Liver (tissue), 9 donors: Measurements from ENCODE around the gene HDAC8. TPM values are rescaled to one million over a fixed set of nuclear protein-coding genes. Genes with fewer than 3 reads are reported as not detected.

Source experiments
- DNase-seq: peaks from one replicate; pipeline ENCODE4 v3.0.0-alpha.2; 2017; ENCODE audit warnings: low spot score
- H3K27ac ChIP-seq, 2 donors: one replicate each; pipeline ENCODE4 v1.7.0; 2013; ENCODE audit warnings: inconsistent platforms in 2 of 2, low read length in 2 of 2, control low read depth in 1 of 2, low read depth in 1 of 2, mild to moderate bottlenecking in 1 of 2
- H3K27me3 ChIP-seq, 4 donors: one replicate each; pipeline versions ENCODE4 v1.6.1 to v1.7.0; 2013; ENCODE audit warnings: low read length in 3 of 4, inconsistent platforms in 1 of 4, mild to moderate bottlenecking in 1 of 4, moderate library complexity in 1 of 4; ENCODE audit not compliant: control insufficient read depth in 4 of 4, insufficient read depth in 4 of 4
- H3K36me3 ChIP-seq, 4 donors: one replicate each; pipeline versions ENCODE4 v1.6.1 to v1.7.0; 2013; ENCODE audit warnings: low read length in 3 of 4, mild to moderate bottlenecking in 3 of 4, low read depth in 1 of 4, moderate library complexity in 1 of 4; ENCODE audit not compliant: control insufficient read depth in 4 of 4, insufficient read depth in 3 of 4
- H3K4me1 ChIP-seq, 4 donors: one replicate each; pipeline versions ENCODE4 v1.6.1 to v1.7.0; 2013; ENCODE audit warnings: low read length in 3 of 4, mild to moderate bottlenecking in 3 of 4, moderate library complexity in 1 of 4; ENCODE audit not compliant: control insufficient read depth in 4 of 4, insufficient read depth in 4 of 4
- H3K4me3 ChIP-seq, 3 donors: one replicate each; pipeline versions ENCODE4 v1.6.1 to v1.7.0; 2013; ENCODE audit warnings: low read length in 3 of 3, control low read depth in 1 of 3, low read depth in 1 of 3, mild to moderate bottlenecking in 1 of 3
- H3K9ac ChIP-seq, 2 donors: one replicate each; pipeline ENCODE4 v1.7.0; 2013; ENCODE audit warnings: low read length in 2 of 2, mild to moderate bottlenecking in 2 of 2, moderate library complexity in 2 of 2, control low read depth in 1 of 2, low read depth in 1 of 2
- H3K9me3 ChIP-seq, 4 donors: one replicate each; pipeline versions ENCODE4 v1.6.1 to v1.7.0; 2013; ENCODE audit warnings: low read length in 3 of 4; ENCODE audit not compliant: control insufficient read depth in 4 of 4
- ATF3 ChIP-seq: IDR thresholded peaks from 2 replicates; pipeline ENCODE4 v1.6.1; 2016; ENCODE audit warnings: antibody characterized with exemption
- CTCF ChIP-seq: fragments of 150-350 bp; IDR thresholded peaks from 2 replicates; pipeline ENCODE4 v1.5.1; 2017; ENCODE audit warnings: improper control_type of control experiment, low read depth, low read length; ENCODE audit not compliant: missing input control
- EGR1 ChIP-seq, 2 donors: IDR thresholded peaks; 2 replicates each; pipeline ENCODE4 v1.6.1; 2016 to 2018; ENCODE audit warnings: antibody characterized with exemption in 2 of 2, low read depth in 2 of 2
- FOXA1 ChIP-seq: IDR thresholded peaks from 2 replicates; pipeline ENCODE4 v1.6.1; 2016; ENCODE audit warnings: antibody characterized with exemption
- FOXA2 ChIP-seq: IDR thresholded peaks from 2 replicates; pipeline ENCODE4 v1.6.1; 2016; ENCODE audit warnings: antibody characterized with exemption
- GABPA ChIP-seq, 2 donors: IDR thresholded peaks in 1 of 2; conservative IDR thresholded peaks in 1 of 2; 2 replicates each; pipeline ENCODE4 v1.6.1; 2016; ENCODE audit warnings: antibody characterized with exemption in 2 of 2, mild to moderate bottlenecking in 1 of 2, moderate library complexity in 1 of 2
- HNF4A ChIP-seq, 2 donors: conservative IDR thresholded peaks; 2 replicates each; pipeline ENCODE4 v1.6.1; 2016; ENCODE audit warnings: antibody characterized with exemption in 2 of 2, mild to moderate bottlenecking in 2 of 2
- HNF4G ChIP-seq: IDR thresholded peaks from 2 replicates; pipeline ENCODE4 v1.6.1; 2016; ENCODE audit warnings: antibody characterized with exemption
- JUND ChIP-seq, 2 donors: IDR thresholded peaks; 2 replicates each; pipeline ENCODE4 v1.6.1; 2016; ENCODE audit warnings: antibody characterized with exemption in 2 of 2
- NR2F2 ChIP-seq: IDR thresholded peaks from 2 replicates; pipeline ENCODE4 v1.6.1; 2016; ENCODE audit warnings: antibody characterized with exemption
- RAD21 ChIP-seq, 2 donors: IDR thresholded peaks; 2 replicates each; pipeline ENCODE4 v1.6.1; 2016; ENCODE audit warnings: antibody characterized with exemption in 2 of 2, mild to moderate bottlenecking in 2 of 2
- SP1 ChIP-seq: IDR thresholded peaks from 2 replicates; pipeline ENCODE4 v1.6.1; 2018; ENCODE audit warnings: antibody characterized with exemption, mild to moderate bottlenecking
- TAF1 ChIP-seq: conservative IDR thresholded peaks from 2 replicates; pipeline ENCODE4 v1.6.1; 2016; ENCODE audit warnings: antibody characterized with exemption, mild to moderate bottlenecking
- YY1 ChIP-seq: IDR thresholded peaks from 2 replicates; pipeline ENCODE4 v1.6.1; 2016; ENCODE audit warnings: antibody characterized with exemption, mild to moderate bottlenecking
- WGBS: extraction: QIAGEN DNeasy Blood & Tissue Kit; methylation state at CpG from one replicate; pipeline ENCODE4 v1.1.7; 2013; 5-methylcytosine and 5-hydroxymethylcytosine counted together
- polyA plus RNA-seq, 2 donors: library from polyadenylated mRNA; stranded (reverse) in 1 of 2; unstranded in 1 of 2; fragments of 200-250 nt in 1 of 2; fragments of >200 nt in 1 of 2; fragmentation: Nextera tagmentation in 1 of 2; extraction: Ambion mirVana in 1 of 2; gene quantifications; one replicate each; pipeline versions ENCODE4 v1.2.1 to v1.2.3, GENCODE V29; 2013 to 2015
- total RNA-seq, 2 donors: library from RNA; depleted of rRNA; stranded (reverse); fragments of >200 nt; gene quantifications; one replicate each; pipeline ENCODE4 v1.2.3, GENCODE V29; 2014
- TF ChIP-seq, protein P1 (sequence below): IDR thresholded peaks from 2 replicates; pipeline ENCODE4 v1.6.1; 2016; ENCODE audit warnings: antibody characterized with exemption, mild to moderate bottlenecking
- donor health status: healthy.
- donor health status: healthy.
- donor health status: healthy.
- donor health status: healthy.
- donor health status: healthy.

HDAC8 gene
- total and polyA plus RNA-seq, 4 donors, result 11.1 to 30.4 (median 14.0) TPM

GRCh38 chrX:72532366-72532765 lies 40.3 kb downstream of the HDAC8 start:
- no peak overlapping the region for H3K4me3 ChIP-seq
- H3K27ac ChIP-seq, result no peak overlapping the region
- no peak for DNase-seq
- no peaks in the 10 kb centered on the region for H3K27me3 ChIP-seq
- WGBS, result 98% methylated on average over 3 of the region's 3 CpGs
- no peak overlapping the region for H3K9ac ChIP-seq
- H3K36me3 ChIP-seq, result no peaks in the 10 kb centered on the region
- no peak for TF ChIP-seq NR2F2
- TF ChIP-seq SP1, result no peak
- no peak for TF ChIP-seq YY1
- no peak for TF ChIP-seq CTCF
- peaks cover 0 to 2% (median 0%) of the 10 kb centered on the region in 4 donors for H3K4me1 ChIP-seq
- no peaks in the 10 kb centered on the region for H3K9me3 ChIP-seq

DNA sequence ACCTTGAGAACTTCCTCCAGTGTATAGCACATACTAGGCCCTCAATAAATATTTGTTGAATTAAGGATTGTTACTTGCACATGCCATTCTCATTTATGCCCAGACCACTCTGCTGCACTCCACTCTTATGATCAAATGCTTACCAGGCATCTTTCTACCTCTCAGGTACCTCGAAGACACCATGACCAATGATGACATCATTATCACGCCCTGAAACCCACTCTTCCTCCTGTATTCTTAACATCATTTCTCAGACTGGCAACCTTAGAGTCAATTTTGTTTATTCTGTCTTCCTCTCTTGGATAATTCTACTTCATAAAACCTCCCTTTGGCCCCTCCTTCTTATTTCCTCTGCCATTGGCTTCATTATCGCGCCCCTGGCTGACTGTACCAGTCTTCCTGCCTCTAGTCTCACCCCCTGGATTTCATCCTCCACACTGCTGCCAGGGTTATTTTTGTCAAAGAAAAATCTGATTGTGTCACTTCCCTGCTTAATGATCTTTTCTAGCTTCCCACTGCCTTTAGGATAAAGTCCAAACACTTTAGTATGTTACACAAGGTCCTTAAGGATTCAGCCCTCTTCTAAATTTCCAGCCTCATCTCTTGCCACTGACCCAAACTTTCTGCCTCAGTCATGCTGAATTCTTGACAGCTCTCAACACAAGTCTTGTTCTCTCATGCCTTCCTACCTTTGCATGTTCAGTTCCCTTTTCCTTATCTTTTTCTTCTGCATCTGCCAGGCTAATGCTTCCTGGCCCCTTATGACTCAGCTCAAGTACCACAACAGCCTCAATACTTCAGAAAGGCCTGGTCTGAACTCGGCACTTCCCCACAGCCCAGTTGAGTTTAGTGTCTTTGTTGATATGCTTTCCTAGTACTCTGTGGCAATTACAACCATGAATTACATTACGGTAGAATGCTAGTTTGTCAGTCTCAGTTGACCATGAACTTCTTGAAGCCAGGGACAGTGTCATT lies 45.8 kb downstream of the HDAC8 start:
- no peak overlapping the region for H3K27ac ChIP-seq
- TF ChIP-seq ATF3, result no peak
- TF ChIP-seq, protein P1, sequence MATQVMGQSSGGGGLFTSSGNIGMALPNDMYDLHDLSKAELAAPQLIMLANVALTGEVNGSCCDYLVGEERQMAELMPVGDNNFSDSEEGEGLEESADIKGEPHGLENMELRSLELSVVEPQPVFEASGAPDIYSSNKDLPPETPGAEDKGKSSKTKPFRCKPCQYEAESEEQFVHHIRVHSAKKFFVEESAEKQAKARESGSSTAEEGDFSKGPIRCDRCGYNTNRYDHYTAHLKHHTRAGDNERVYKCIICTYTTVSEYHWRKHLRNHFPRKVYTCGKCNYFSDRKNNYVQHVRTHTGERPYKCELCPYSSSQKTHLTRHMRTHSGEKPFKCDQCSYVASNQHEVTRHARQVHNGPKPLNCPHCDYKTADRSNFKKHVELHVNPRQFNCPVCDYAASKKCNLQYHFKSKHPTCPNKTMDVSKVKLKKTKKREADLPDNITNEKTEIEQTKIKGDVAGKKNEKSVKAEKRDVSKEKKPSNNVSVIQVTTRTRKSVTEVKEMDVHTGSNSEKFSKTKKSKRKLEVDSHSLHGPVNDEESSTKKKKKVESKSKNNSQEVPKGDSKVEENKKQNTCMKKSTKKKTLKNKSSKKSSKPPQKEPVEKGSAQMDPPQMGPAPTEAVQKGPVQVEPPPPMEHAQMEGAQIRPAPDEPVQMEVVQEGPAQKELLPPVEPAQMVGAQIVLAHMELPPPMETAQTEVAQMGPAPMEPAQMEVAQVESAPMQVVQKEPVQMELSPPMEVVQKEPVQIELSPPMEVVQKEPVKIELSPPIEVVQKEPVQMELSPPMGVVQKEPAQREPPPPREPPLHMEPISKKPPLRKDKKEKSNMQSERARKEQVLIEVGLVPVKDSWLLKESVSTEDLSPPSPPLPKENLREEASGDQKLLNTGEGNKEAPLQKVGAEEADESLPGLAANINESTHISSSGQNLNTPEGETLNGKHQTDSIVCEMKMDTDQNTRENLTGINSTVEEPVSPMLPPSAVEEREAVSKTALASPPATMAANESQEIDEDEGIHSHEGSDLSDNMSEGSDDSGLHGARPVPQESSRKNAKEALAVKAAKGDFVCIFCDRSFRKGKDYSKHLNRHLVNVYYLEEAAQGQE, result no peak
- TF ChIP-seq TAF1, result no peak
- TF ChIP-seq RAD21 (IDR thresholded peaks at IDR 0.05), result no peak
- no peak for TF ChIP-seq EGR1 (IDR thresholded peaks at IDR 0.05; ENCODE audit: low read depth in 2 of 2)
- TF ChIP-seq SP1, result no peak
- TF ChIP-seq JUND (IDR thresholded peaks at IDR 0.05), result no peak
- TF ChIP-seq CTCF, result no peak
- no peak for TF ChIP-seq HNF4A (conservative IDR thresholded peaks at IDR 0.05)
- no peak for TF ChIP-seq HNF4G
- no peak for TF ChIP-seq FOXA2
- TF ChIP-seq GABPA (IDR thresholded peaks at IDR 0.05 in 1 of 2, conservative IDR thresholded peaks at IDR 0.05 in 1 of 2), result no peak
- TF ChIP-seq FOXA1, result no peak
- no peak for TF ChIP-seq YY1
- H3K9me3 ChIP-seq, result no peaks in the 10 kb centered on the region
- H3K27me3 ChIP-seq, result no peaks in the 10 kb centered on the region
- no peak overlapping the region for H3K9ac ChIP-seq
- H3K4me1 ChIP-seq, result no peaks in the 10 kb centered on the region
- no peak for DNase-seq
- H3K36me3 ChIP-seq, result no peaks in the 10 kb centered on the region
- WGBS, result 84% methylated on average over 6 of the region's 6 CpGs
- H3K4me3 ChIP-seq, result no peak overlapping the region
